Endothelial cell (in vitro differentiated cells): ENCODE results near the gene FCRL5. TPM values are rescaled to one million over a fixed set of nuclear protein-coding genes. Genes with fewer than 3 reads are reported as not detected.

Experiments used
- DNase-seq: peaks from one replicate; pipeline ENCODE4 v3.0.0; 2021; ENCODE audit warnings: low spot score
- H3K27ac Mint-ChIP-seq: one replicate; pipeline ENCODE4 v1.8.0; 2021; ENCODE audit warnings: mixed read lengths, inconsistent platforms; ENCODE audit not compliant: unreplicated experiment
- H3K27me3 Mint-ChIP-seq: one replicate; pipeline ENCODE4 v1.8.0; 2021; ENCODE audit warnings: mild to moderate bottlenecking, moderate library complexity, mixed read lengths, inconsistent platforms; ENCODE audit not compliant: unreplicated experiment
- H3K36me3 Mint-ChIP-seq: one replicate; pipeline ENCODE4 v1.8.0; 2021; ENCODE audit warnings: mild to moderate bottlenecking, low read depth, mixed read lengths, inconsistent platforms; ENCODE audit not compliant: unreplicated experiment
- H3K4me1 Mint-ChIP-seq: one replicate; pipeline ENCODE4 v1.8.0; 2021; ENCODE audit warnings: mild to moderate bottlenecking, mixed read lengths, inconsistent platforms; ENCODE audit not compliant: unreplicated experiment
- H3K4me3 Mint-ChIP-seq: one replicate; pipeline ENCODE4 v1.8.0; 2021; ENCODE audit warnings: mild to moderate bottlenecking, mixed read lengths, inconsistent platforms; ENCODE audit not compliant: unreplicated experiment
- H3K9me3 Mint-ChIP-seq: one replicate; pipeline ENCODE4 v1.8.0; 2021; ENCODE audit warnings: mixed read lengths, inconsistent platforms; ENCODE audit not compliant: unreplicated experiment
- CTCF ChIP-seq: fragments of 200-600 bp; sonication (generic); IDR thresholded peaks from one replicate; pipeline ENCODE4 v1.5.0; 2021; ENCODE audit warnings: antibody characterized with exemption; ENCODE audit not compliant: unreplicated experiment
- total RNA-seq: library from RNA; stranded (reverse); fragmentation: NEBNext Ultra II Directional; extraction: Animal tissue kit (Norgen Biotek cat#: 25700); gene quantifications from one replicate; pipeline ENCODE4 v1.2.1, GENCODE V29; 2021; ENCODE audit not compliant: unreplicated experiment

FCRL5 gene
- total RNA-seq, 1 donor from 2014 or later = not detected

- no peak for DNase-seq
- H3K4me3 Mint-ChIP-seq = no peak overlapping the region
- no peak overlapping the region for H3K27ac Mint-ChIP-seq
- peaks cover 1% of the 10 kb centered on the region for H3K27me3 Mint-ChIP-seq
- no peaks in the 10 kb centered on the region for H3K36me3 Mint-ChIP-seq
- H3K9me3 Mint-ChIP-seq = no peaks in the 10 kb centered on the region
- TF ChIP-seq CTCF = no peak
- H3K4me1 Mint-ChIP-seq = no peaks in the 10 kb centered on the region
Measured at GRCh38 chr1:157497987-157498735, 54.2 kb downstream of the FCRL5 start.

- Mint-ChIP-seq H3K4me3 (no peak overlapping the region), H3K9me3 (no peaks in the 10 kb centered on the region), H3K27me3 (peaks cover 4% of the 10 kb centered on the region), H3K4me1 (no peaks in the 10 kb centered on the region), H3K27ac (no peak overlapping the region), H3K36me3 (no peaks in the 10 kb centered on the region)
- no peak for DNase-seq
- TF ChIP-seq CTCF = no peak
Measured at GRCh38 chr1:157497284-157497683, 55.0 kb downstream of the FCRL5 start.

- Mint-ChIP-seq H3K4me3 (no peak overlapping the region), H3K36me3 (no peaks in the 10 kb centered on the region), H3K4me1 (no peaks in the 10 kb centered on the region), H3K9me3 (no peaks in the 10 kb centered on the region), H3K27ac (no peak overlapping the region), H3K27me3 (peaks cover 4% of the 10 kb centered on the region)
- peak; percentile 93 for TF ChIP-seq CTCF
- DNase-seq = peak; percentile 67
Measured at GRCh38 chr1:157496121-157496526, 56.2 kb downstream of the FCRL5 start.

- Mint-ChIP-seq H3K36me3 (no peaks in the 10 kb centered on the region), H3K9me3 (no peaks in the 10 kb centered on the region), H3K4me3 (no peak overlapping the region), H3K27ac (no peak overlapping the region), H3K4me1 (no peaks in the 10 kb centered on the region), H3K27me3 (peaks cover 4% of the 10 kb centered on the region)
- DNase-seq = no peak
- no peak for TF ChIP-seq CTCF
Measured at GRCh38 chr1:157495285-157495684, 57.0 kb downstream of the FCRL5 start.

- TF ChIP-seq CTCF = no peak
- Mint-ChIP-seq H3K27me3 (peaks cover 3% of the 10 kb centered on the region), H3K36me3 (no peaks in the 10 kb centered on the region), H3K9me3 (no peaks in the 10 kb centered on the region), H3K4me3 (no peak overlapping the region), H3K27ac (no peak overlapping the region), H3K4me1 (no peaks in the 10 kb centered on the region)
- DNase-seq = no peak
Measured at GRCh38 chr1:157494093-157494492, 58.2 kb downstream of the FCRL5 start.
